ENCODE results near the gene ST3GAL2. TPM values are rescaled to one million over a fixed set of nuclear protein-coding genes. Genes with fewer than 3 reads are reported as not detected.

ST3GAL2 gene
- total and polyA plus RNA-seq, 8 donors, result 2.6 to 51.3 (median 11.7) TPM

- no peaks in the 10 kb centered on the region for H3K27me3 ChIP-seq
- DNase-seq, result no peak
- H3K4me3 ChIP-seq, result no peak overlapping the region
- H3K4me1 ChIP-seq, result peaks cover 16 to 27% (median 22%) of the 10 kb centered on the region in 4 donors
- intact Hi-C loops (cut with DNase I; ENCODE audit: low total_unique reads), result loop anchor here (10.0 kb wide), 1 partner anchor 61 kb away; no protein-coding TSS in a partner anchor
- 73 to 93% (median 89%) methylated on average over 6 of the region's 6 CpGs for WGBS, 5 donors
- H3K27ac ChIP-seq, result no peak overlapping the region
- H3K36me3 ChIP-seq, result peaks cover 0 to 43% (median 34%) of the 10 kb centered on the region in 4 donors
- no peaks in the 10 kb centered on the region for H3K9me3 ChIP-seq
- TF ChIP-seq CTCF (IDR thresholded peaks at IDR 0.05) (no peak), POLR2AphosphoS5 (IDR thresholded peaks at IDR 0.05) (no peak), POLR2A (IDR thresholded peaks at IDR 0.05) (no peak), EP300 (IDR thresholded peaks at IDR 0.05) (no peak)
Measured at GRCh38 chr16:70383421-70383960, 55.4 kb downstream of the ST3GAL2 start.

DNA sequence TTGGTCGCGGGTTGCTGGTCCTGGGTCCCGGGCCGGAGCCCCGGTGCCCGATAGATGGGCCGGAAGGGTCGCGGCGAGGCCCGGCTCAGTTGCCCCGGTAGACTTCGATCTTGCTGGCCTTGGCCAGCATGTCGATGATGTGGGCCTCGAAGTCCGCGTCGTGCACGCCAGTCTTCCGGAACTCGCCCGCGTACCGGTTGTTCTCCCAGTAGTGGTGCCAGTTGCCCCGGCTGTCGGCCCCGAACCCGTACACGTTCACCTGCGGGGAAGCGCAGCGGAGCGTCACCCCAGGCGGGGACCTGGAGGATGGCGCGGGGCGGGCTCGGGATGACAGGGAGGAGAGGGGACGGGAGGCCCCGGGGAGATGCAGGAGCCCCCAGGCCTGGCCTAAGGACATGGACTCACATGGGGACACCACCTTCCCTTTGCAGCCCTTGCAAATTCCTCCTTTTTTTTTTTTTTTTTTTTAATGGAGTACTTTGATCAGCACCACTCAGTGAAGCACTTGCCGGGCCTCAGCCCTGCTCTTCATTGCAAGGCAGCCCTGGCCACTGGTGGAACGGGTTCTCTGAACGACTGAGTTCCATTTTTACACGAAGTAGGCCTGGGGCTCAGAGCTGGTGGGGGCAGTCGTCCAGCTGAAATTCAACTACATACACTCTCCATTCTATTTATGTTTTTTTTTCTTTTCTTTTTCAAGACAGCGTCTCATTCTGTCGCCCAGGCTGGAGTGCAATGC is 57.1 kb downstream of the ST3GAL2 start:
- Histone ChIP-seq H3K4me1 (peaks cover 16 to 27% (median 22%) of the 10 kb centered on the region in 4 donors), H3K4me3 (peak overlapping the region; percentile 65 to 82 (median 75)), H3K27ac (peak overlapping the region; percentile 83 to 90 (median 84)), H3K27me3 (no peaks in the 10 kb centered on the region), H3K9me3 (no peaks in the 10 kb centered on the region), H3K36me3 (peaks cover 0 to 28% (median 19%) of the 10 kb centered on the region in 4 donors)
- TF ChIP-seq POLR2A (IDR thresholded peaks at IDR 0.05) (no peak), EP300 (IDR thresholded peaks at IDR 0.05) (no peak), CTCF (IDR thresholded peaks at IDR 0.05) (no peak), POLR2AphosphoS5 (IDR thresholded peaks at IDR 0.05) (no peak)
- DNase-seq, result no peak
- WGBS, 5 donors, result 12 to 48% (median 15%) methylated on average over 22 to 47 of the region's 47 CpGs
- intact Hi-C loops (cut with DNase I; ENCODE audit: low total_unique reads), result loop anchor here (10.0 kb wide), 1 partner anchor 63 kb away; no protein-coding TSS in a partner anchor

DNA sequence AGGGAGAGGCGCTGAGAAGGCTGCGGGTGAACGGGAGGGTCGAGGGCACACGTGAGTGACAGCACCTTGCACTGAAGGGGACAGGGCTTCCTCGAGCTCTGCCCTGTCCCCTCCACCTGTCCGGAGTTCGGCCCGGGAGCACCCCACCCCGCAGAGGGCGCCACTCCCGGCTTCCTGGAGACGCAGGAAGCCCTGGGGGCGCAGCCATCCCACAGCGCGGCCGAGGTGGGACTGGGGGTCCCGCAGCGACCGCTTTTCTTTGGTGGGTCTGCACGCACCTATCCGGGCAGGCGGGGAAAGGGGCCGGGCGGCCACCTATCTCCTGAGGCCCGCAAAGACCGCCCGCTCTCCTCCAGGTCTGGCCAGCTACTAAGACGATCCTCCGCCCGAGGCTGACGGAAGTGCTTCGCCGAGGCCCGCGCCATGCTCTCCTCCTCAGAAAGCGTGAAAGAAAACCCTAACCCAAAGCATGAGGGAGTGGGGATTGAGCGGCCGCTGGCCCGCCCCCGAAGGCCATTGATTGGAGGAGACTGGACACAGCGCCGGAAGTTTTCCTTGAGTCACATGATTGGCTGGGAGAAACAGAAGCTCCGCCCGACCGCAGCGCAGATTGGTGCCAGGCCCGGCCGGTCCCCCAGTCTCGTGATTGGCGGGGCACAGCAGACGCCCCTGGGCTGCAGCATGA is 57.8 kb downstream of the ST3GAL2 start:
- 0 to 1% (median 1%) methylated on average over 17 to 52 of the region's 52 CpGs for WGBS, 5 donors
- intact Hi-C loops (cut with DNase I; ENCODE audit: low total_unique reads), result loop anchor here (10.0 kb wide), 1 partner anchor 64 kb away; no protein-coding TSS in a partner anchor
- H3K36me3 ChIP-seq, result peaks cover 0 to 31% (median 20%) of the 10 kb centered on the region in 4 donors
- TF ChIP-seq POLR2AphosphoS5 (IDR thresholded peaks at IDR 0.05) (peak; percentile 16 to 90 (median 87)), EP300 (IDR thresholded peaks at IDR 0.05) (no peak), POLR2A (IDR thresholded peaks at IDR 0.05) (peak in 2 of 4 donors; percentile 49 to 52), CTCF (IDR thresholded peaks at IDR 0.05) (peak in 1 of 7 experiments; percentile 18)
- peak overlapping the region; percentile 83 to 90 (median 84) for H3K27ac ChIP-seq
- peaks cover 16 to 27% (median 22%) of the 10 kb centered on the region in 4 donors for H3K4me1 ChIP-seq
- peak overlapping the region; percentile 65 to 82 (median 75) for H3K4me3 ChIP-seq
- H3K27me3 ChIP-seq, result no peaks in the 10 kb centered on the region
- no peaks in the 10 kb centered on the region for H3K9me3 ChIP-seq
- DNase-seq, result peak; percentile 97 to 99
